K562 (cell line): ENCODE data around the gene RNF187. TPM values are rescaled to one million over a fixed set of nuclear protein-coding genes. Genes with fewer than 3 reads are reported as not detected.

Experiments
- GABPB1 ChIP-seq: sonication (generic); formaldehyde crosslinking; IDR thresholded peaks from 2 replicates; pipeline ENCODE4 v1.8.0; 2022; ENCODE audit warnings: mild to moderate bottlenecking, missing genetic modification reagents
- HNRNPH1 ChIP-seq: fragments of 200-400 bp; formaldehyde crosslinking; optimal IDR thresholded peaks from 2 replicates; pipeline ENCODE3; 2017; ENCODE audit warnings: low read depth, mild to moderate bottlenecking, low read length, moderate library complexity
- HNRNPUL1 ChIP-seq: fragments of 200-400 bp; formaldehyde crosslinking; IDR thresholded peaks from 2 replicates; pipeline ENCODE4 v1.6.1; 2017; ENCODE audit warnings: low read length
- MECOM ChIP-seq: fragments of 250-450 bp; sonication (Bioruptor Pico); IDR thresholded peaks from 2 replicates; pipeline ENCODE4 v1.8.0; 2022; ENCODE audit warnings: inconsistent platforms
- NCOA1 ChIP-seq: fragments of 450-650 bp; IDR thresholded peaks from 2 replicates; pipeline ENCODE4 v1.6.1; 2016; ENCODE audit warnings: low read depth
- POLR3A ChIP-seq: IDR thresholded peaks from 2 replicates; pipeline ENCODE4 v1.6.1; 2011; ENCODE audit warnings: borderline replicate concordance, mild to moderate bottlenecking, moderate library complexity; ENCODE audit not compliant: insufficient read length, insufficient read depth; ENCODE audit errors: extremely low read depth
- RBFOX2 ChIP-seq: fragments of 200-400 bp; formaldehyde crosslinking; IDR thresholded peaks from 2 replicates; pipeline ENCODE4 v1.6.1; 2017; ENCODE audit warnings: low read depth, mild to moderate bottlenecking, low read length, moderate library complexity
- RFX7 ChIP-seq: fragments of 250-450 bp; sonication (Bioruptor Pico); IDR thresholded peaks from 2 replicates; pipeline ENCODE4 v1.5.1; 2021; ENCODE audit warnings: mild to moderate bottlenecking
- TRIM28 ChIP-seq: fragments of 450-650 bp; IDR thresholded peaks from 2 replicates; pipeline ENCODE4 v1.6.1; 2017
- ZNF224 ChIP-seq: sonication (generic); formaldehyde crosslinking; IDR thresholded peaks from 2 replicates; pipeline ENCODE4 v1.8.0; 2022; ENCODE audit warnings: mild to moderate bottlenecking, missing genetic modification reagents
- polyA plus RNA-seq, 8 experiments: library from polyadenylated mRNA; depleted of rRNA in 4 of 8; stranded (reverse) in 5 of 8; unstranded in 3 of 8; fragments of >200 nt; fragmentation: Nextera tagmentation in 2 of 8; fragmentation: Illumina TruSeq in 1 of 8; extraction: Ambion mirVana in 2 of 8; extraction: Trizol in 1 of 8; gene quantifications; 2 replicates each; pipeline versions ENCODE4 v1.2.1 to v1.2.3, GENCODE V29; 2011 to 2014; ENCODE audit warnings: inconsistent platforms in 1 of 8, missing spikeins in 1 of 8
- total RNA-seq, 7 experiments: library from RNA; depleted of rRNA in 6 of 7; stranded (reverse); fragments of >200 nt in 6 of 7; fragmentation: Illumina TruSeq in 2 of 7; extraction: Trizol in 2 of 7; gene quantifications; 2 replicates each; pipeline versions ENCODE4 v1.2.1 to v1.2.3, GENCODE V29; 2011 to 2021; ENCODE audit warnings: low replicate concordance in 1 of 7
- TF ChIP-seq, protein P1 (sequence below), 2 experiments: fragments of 450-650 bp; IDR thresholded peaks; 2 replicates each; pipeline ENCODE4 v1.6.1; 2016; ENCODE audit warnings: mild to moderate bottlenecking in 2 of 2, borderline replicate concordance in 1 of 2, low read depth in 1 of 2, moderate library complexity in 1 of 2
- TF ChIP-seq, protein P2 (sequence below): sonication (generic); formaldehyde crosslinking; IDR thresholded peaks from 2 replicates; pipeline ENCODE4 v1.4.0; 2020; ENCODE audit warnings: mild to moderate bottlenecking, missing genetic modification reagents
- TF ChIP-seq, protein P3 (sequence below): fragments of 250-450 bp; sonication (Bioruptor Pico); IDR thresholded peaks from 2 replicates; pipeline ENCODE4 v1.8.0; 2022; ENCODE audit warnings: inconsistent platforms

RNF187 gene
- total and polyA plus RNA-seq, 9 of the 15 experiments (the other 6 are each of a cell fraction or from before 2014, with no cell fraction given), result 2.3 to 119 (median 41.9) TPM

DNA sequence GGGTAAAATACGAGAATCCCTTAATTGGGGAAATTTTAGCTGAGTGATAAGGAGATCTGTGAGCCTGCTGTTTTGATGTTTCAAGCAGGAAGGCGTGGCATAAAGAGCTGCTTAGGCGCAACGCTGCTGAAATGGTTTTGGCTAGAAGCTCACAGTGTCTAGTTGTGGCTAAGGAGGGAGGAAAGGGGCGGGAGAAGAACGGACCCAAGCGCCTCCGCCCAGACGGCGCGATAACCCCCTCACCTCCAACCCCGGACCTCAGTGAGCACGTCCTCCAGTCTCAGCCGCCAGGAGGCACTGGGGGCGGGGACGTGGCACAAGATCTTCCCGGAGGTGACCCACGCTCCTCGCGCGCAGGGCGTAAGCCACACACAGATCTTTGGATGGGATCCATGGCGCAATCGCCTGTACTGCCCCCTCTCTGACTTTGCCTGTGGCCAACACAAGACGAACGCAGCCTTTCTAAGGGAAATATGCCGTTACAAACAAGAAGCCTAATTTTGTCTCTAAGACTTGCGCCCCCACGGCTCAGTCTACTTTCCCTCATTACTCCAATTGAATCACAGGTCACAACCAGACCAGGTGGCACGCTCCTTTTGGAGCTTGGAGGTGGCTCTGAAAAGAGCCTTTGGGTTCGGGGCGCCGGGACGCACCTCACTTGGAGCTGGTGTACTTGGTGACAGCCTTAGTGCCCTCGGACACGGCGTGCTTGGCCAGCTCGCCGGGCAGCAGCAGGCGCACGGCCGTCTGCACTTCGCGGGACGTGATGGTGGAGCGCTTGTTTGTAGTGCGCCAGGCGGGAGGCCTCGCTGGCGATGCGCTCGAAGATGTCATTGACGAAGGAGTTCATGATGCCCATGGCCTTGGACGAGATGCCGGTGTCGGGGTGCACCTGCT, 23.4 kb upstream of the RNF187 start (continued):
- TF ChIP-seq, protein P1, sequence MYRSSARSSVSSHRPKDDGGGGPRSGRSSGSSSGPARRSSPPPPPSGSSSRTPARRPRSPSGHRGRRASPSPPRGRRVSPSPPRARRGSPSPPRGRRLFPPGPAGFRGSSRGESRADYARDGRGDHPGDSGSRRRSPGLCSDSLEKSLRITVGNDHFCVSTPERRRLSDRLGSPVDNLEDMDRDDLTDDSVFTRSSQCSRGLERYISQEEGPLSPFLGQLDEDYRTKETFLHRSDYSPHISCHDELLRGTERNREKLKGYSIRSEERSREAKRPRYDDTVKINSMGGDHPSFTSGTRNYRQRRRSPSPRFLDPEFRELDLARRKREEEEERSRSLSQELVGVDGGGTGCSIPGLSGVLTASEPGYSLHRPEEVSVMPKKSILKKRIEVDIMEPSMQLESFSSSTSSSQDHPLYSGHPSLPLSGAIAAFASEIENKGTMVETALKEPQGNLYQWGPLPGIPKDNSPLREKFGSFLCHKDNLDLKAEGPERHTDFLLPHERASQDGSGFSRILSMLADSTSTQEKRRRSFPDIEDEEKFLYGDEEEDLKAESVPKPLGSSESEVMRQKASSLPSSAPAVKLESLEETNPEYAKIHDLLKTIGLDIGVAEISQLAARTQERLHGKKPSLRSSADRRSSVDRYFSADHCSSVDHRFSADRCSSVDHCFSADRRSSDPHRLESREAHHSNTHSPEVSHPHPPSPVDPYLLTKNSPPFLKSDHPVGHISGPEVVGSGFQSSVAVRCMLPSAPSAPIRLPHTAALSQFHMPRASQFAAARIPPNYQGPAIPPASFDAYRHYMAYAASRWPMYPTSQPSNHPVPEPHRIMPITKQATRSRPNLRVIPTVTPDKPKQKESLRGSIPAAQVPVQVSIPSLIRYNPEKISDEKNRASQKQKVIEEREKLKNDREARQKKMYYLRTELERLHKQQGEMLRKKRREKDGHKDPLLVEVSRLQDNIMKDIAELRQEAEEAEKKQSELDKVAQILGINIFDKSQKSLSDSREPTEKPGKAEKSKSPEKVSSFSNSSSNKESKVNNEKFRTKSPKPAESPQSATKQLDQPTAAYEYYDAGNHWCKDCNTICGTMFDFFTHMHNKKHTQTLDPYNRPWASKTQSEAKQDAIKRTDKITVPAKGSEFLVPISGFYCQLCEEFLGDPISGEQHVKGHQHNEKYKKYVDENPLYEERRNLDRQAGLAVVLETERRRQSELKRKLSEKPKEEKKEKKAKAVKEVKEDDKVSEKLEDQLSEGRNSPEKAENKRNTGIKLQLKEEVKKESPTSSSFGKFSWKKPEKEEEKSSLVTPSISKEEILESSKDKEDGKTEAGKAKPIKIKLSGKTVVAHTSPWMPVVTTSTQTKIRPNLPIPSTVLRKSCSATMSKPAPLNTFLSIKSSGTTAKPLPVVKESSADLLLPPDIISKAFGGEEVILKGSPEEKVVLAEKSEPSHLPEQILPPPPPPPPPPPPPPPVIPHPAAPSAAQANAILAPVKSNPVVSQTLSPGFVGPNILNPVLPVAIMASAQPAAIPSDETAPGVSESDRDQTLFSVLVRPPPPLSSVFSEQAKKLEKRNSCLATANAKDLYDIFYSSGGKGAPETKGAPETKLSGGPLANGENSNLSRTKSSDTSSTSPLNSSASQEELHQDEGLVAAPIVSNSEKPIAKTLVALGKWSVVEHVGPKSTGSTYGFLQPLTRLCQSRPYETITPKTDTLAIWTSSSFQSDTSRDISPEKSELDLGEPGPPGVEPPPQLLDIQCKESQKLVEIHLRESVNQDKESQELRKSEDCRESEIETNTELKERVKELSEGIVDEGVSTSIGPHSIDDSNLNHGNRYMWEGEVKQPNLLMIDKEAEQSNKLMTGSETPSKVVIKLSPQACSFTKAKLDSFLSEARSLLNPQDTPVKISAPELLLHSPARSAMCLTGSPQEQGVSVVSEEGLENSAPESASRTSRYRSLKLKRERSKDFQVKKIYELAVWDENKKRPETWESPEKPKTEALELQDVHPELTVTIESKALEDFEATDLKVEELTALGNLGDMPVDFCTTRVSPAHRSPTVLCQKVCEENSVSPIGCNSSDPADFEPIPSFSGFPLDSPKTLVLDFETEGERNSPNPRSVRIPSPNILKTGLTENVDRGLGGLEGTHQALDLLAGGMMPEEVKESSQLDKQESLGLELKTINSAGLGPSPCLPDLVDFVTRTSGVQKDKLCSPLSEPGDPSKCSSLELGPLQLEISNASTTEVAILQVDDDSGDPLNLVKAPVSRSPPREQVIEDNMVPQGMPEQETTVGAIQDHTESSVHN (IDR thresholded peaks at IDR 0.05; ENCODE audit: borderline replicate concordance in 1 of 2, low read depth in 1 of 2), result peak in 1 of 2 experiments; percentile 40; a peak in 1 of 4 replicates
- TF ChIP-seq NCOA1 (peak; percentile 70), RBFOX2 (peak; percentile 73), HNRNPUL1 (no peak), TRIM28 (peak; percentile 91), HNRNPH1 (no peak), POLR3A (no peak), ZNF224 (CRISPR knock-in tag) (no peak), MECOM (CRISPR knock-in tag) (no peak), GABPB1 (CRISPR knock-in tag) (peak; percentile 64; the same call in 1 of the 2 replicates), RFX7 (CRISPR knock-in tag) (no peak)
- TF ChIP-seq, protein P2, sequence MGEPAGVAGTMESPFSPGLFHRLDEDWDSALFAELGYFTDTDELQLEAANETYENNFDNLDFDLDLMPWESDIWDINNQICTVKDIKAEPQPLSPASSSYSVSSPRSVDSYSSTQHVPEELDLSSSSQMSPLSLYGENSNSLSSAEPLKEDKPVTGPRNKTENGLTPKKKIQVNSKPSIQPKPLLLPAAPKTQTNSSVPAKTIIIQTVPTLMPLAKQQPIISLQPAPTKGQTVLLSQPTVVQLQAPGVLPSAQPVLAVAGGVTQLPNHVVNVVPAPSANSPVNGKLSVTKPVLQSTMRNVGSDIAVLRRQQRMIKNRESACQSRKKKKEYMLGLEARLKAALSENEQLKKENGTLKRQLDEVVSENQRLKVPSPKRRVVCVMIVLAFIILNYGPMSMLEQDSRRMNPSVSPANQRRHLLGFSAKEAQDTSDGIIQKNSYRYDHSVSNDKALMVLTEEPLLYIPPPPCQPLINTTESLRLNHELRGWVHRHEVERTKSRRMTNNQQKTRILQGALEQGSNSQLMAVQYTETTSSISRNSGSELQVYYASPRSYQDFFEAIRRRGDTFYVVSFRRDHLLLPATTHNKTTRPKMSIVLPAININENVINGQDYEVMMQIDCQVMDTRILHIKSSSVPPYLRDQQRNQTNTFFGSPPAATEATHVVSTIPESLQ, result no peak
- TF ChIP-seq, protein P3, sequence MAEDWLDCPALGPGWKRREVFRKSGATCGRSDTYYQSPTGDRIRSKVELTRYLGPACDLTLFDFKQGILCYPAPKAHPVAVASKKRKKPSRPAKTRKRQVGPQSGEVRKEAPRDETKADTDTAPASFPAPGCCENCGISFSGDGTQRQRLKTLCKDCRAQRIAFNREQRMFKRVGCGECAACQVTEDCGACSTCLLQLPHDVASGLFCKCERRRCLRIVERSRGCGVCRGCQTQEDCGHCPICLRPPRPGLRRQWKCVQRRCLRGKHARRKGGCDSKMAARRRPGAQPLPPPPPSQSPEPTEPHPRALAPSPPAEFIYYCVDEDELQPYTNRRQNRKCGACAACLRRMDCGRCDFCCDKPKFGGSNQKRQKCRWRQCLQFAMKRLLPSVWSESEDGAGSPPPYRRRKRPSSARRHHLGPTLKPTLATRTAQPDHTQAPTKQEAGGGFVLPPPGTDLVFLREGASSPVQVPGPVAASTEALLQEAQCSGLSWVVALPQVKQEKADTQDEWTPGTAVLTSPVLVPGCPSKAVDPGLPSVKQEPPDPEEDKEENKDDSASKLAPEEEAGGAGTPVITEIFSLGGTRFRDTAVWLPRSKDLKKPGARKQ (CRISPR knock-in tag), result peak; percentile 94
